PC-3 (cell line): Measurements from ENCODE around the gene LGALS7B.
"Not testable (repeated sequence)": the region's sequence is repeated elsewhere in the genome, so short reads cannot be mapped to it uniquely, and the experiment has no call there.

Experiments used
- EZH2 ChIP-seq: fragments of 300-600 bp; sonication (generic); IDR thresholded peaks from one replicate; pipeline ENCODE4 v1.6.1; 2017; ENCODE audit warnings: antibody characterized with exemption, mild to moderate bottlenecking, low read length; ENCODE audit not compliant: unreplicated experiment
- TF ChIP-seq, protein P1 (sequence below): fragments of 300-600 bp; sonication (generic); conservative IDR thresholded peaks from 2 replicates; pipeline ENCODE4 v1.5.1; 2017; ENCODE audit warnings: antibody characterized with exemption, low read depth, mild to moderate bottlenecking, low read length

GRCh38 chr19:38797781-38798180 is 8.8 kb downstream of the LGALS7B start:
- TF ChIP-seq, protein P1, sequence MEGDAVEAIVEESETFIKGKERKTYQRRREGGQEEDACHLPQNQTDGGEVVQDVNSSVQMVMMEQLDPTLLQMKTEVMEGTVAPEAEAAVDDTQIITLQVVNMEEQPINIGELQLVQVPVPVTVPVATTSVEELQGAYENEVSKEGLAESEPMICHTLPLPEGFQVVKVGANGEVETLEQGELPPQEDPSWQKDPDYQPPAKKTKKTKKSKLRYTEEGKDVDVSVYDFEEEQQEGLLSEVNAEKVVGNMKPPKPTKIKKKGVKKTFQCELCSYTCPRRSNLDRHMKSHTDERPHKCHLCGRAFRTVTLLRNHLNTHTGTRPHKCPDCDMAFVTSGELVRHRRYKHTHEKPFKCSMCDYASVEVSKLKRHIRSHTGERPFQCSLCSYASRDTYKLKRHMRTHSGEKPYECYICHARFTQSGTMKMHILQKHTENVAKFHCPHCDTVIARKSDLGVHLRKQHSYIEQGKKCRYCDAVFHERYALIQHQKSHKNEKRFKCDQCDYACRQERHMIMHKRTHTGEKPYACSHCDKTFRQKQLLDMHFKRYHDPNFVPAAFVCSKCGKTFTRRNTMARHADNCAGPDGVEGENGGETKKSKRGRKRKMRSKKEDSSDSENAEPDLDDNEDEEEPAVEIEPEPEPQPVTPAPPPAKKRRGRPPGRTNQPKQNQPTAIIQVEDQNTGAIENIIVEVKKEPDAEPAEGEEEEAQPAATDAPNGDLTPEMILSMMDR, result not testable (repeated sequence)
- not testable (repeated sequence) for TF ChIP-seq EZH2
